ENCODE measurements around the gene RMI1. TPM values are rescaled to one million over a fixed set of nuclear protein-coding genes. Genes with fewer than 3 reads are reported as not detected.

The RMI1 gene
- total and polyA plus RNA-seq, 10 of the 15 experiments (the other 5 are each of a cell fraction or from before 2014, with no cell fraction given), result 3.6 to 34.1 (median 16.1) TPM

DNA sequence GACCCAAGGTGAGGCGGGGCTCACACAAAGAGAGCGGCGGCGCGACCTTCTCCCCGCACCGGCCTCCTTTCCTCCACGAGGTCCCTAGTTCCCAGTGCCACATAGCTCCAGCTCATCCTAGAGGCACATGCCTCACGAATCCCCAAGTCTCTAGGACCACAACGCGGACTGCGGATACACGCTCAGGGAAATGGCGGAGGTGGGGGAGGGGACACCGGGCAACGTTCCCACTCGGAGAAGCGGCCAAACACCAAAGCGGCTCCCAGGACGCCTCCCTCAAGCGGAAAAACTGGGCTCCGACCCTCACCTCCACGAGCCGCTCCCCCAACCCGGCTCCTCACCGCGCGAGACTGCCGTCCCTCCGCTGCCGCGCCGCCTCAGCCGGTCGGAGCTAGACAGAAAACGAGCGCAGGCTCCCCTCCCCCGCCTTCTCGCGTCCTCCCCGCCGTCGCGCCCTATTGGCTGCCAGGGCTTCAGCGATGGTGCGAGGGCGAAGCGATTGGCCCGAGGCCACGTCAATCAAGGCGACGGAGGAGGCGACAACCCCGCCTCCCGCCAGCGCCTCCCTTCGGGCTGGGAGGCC, 702 bp upstream of the RMI1 start, which contains the start of gene HNRNPK (continued):
- TF ChIP-seq KDM1A (IDR thresholded peaks at IDR 0.05; ENCODE audit: borderline replicate concordance) (no peak), DPF2 (IDR thresholded peaks at IDR 0.05) (peak; percentile 96), CHD1 (IDR thresholded peaks at IDR 0.05; ENCODE audit: low read depth, low read length) (peak; percentile 56; the same call in 1 of the 2 replicates), JUNB (IDR thresholded peaks at IDR 0.05) (no peak), ESRRA (IDR thresholded peaks at IDR 0.05; ENCODE audit: low read length) (no peak), GABPA (IDR thresholded peaks at IDR 0.05; ENCODE audit: low read depth) (no peak), SREBF1 (IDR thresholded peaks at IDR 0.05; ENCODE audit: low read length) (0 out of 2 replicates have a peak, but pooled peaks have one; percentile 31), RUNX3 (IDR thresholded peaks at IDR 0.05; ENCODE audit: low read length) (no peak; the same call in 1 of the 2 replicates), NRF1 (conservative IDR thresholded peaks at IDR 0.05; ENCODE audit: low read depth, low read length) (no peak), MEF2A (IDR thresholded peaks at IDR 0.05; ENCODE audit: insufficient read depth, low read depth, low read length) (no peak), MXI1 (IDR thresholded peaks at IDR 0.05; ENCODE audit: low read depth, low read length) (no peak), ZNF622 (IDR thresholded peaks at IDR 0.05) (no peak), KAT2A (conservative IDR thresholded peaks at IDR 0.05; ENCODE audit: control insufficient read depth, low read depth, low read length) (no peak), BHLHE40 (IDR thresholded peaks at IDR 0.05; ENCODE audit: borderline replicate concordance in 1 of 2, low read depth in 2 of 2, low read length in 1 of 2) (peak in 1 of 2 experiments; percentile 17; a peak in 2 of 4 replicates), RAD21 (IDR thresholded peaks at IDR 0.05; ENCODE audit: insufficient read depth, low read depth, low read length) (no peak), TBL1XR1 (IDR thresholded peaks at IDR 0.05; ENCODE audit: low read depth, low read length) (no peak), MYC (IDR thresholded peaks at IDR 0.05; ENCODE audit: insufficient read depth, insufficient read length, insufficient replicate concordance, low read length, severe bottlenecking) (peak; percentile 30), CHD2 (IDR thresholded peaks at IDR 0.05; ENCODE audit: borderline replicate concordance, low read depth, low read length) (peak; percentile 86), TCF7 (IDR thresholded peaks at IDR 0.05; ENCODE audit: borderline replicate concordance) (no peak), TCF12 (IDR thresholded peaks at IDR 0.05; ENCODE audit: low read depth, low read length) (0 out of 2 replicates have a peak, but pooled peaks have one; percentile 29), SIX5 (IDR thresholded peaks at IDR 0.05; ENCODE audit: low read depth, low read length, severe bottlenecking) (no peak), MEF2B (IDR thresholded peaks at IDR 0.05; ENCODE audit: partially characterized antibody, poor library complexity, severe bottlenecking) (no peak), WRNIP1 (IDR thresholded peaks at IDR 0.05; ENCODE audit: borderline replicate concordance, low read depth, low read length) (no peak)
- TF ChIP-seq, protein P1, sequence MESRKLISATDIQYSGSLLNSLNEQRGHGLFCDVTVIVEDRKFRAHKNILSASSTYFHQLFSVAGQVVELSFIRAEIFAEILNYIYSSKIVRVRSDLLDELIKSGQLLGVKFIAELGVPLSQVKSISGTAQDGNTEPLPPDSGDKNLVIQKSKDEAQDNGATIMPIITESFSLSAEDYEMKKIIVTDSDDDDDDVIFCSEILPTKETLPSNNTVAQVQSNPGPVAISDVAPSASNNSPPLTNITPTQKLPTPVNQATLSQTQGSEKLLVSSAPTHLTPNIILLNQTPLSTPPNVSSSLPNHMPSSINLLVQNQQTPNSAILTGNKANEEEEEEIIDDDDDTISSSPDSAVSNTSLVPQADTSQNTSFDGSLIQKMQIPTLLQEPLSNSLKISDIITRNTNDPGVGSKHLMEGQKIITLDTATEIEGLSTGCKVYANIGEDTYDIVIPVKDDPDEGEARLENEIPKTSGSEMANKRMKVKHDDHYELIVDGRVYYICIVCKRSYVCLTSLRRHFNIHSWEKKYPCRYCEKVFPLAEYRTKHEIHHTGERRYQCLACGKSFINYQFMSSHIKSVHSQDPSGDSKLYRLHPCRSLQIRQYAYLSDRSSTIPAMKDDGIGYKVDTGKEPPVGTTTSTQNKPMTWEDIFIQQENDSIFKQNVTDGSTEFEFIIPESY (IDR thresholded peaks at IDR 0.05), result no peak
- TF ChIP-seq, protein P2, sequence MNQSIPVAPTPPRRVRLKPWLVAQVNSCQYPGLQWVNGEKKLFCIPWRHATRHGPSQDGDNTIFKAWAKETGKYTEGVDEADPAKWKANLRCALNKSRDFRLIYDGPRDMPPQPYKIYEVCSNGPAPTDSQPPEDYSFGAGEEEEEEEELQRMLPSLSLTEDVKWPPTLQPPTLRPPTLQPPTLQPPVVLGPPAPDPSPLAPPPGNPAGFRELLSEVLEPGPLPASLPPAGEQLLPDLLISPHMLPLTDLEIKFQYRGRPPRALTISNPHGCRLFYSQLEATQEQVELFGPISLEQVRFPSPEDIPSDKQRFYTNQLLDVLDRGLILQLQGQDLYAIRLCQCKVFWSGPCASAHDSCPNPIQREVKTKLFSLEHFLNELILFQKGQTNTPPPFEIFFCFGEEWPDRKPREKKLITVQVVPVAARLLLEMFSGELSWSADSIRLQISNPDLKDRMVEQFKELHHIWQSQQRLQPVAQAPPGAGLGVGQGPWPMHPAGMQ (IDR thresholded peaks at IDR 0.05; ENCODE audit: borderline replicate concordance), result no peak
- TF ChIP-seq, protein P3, sequence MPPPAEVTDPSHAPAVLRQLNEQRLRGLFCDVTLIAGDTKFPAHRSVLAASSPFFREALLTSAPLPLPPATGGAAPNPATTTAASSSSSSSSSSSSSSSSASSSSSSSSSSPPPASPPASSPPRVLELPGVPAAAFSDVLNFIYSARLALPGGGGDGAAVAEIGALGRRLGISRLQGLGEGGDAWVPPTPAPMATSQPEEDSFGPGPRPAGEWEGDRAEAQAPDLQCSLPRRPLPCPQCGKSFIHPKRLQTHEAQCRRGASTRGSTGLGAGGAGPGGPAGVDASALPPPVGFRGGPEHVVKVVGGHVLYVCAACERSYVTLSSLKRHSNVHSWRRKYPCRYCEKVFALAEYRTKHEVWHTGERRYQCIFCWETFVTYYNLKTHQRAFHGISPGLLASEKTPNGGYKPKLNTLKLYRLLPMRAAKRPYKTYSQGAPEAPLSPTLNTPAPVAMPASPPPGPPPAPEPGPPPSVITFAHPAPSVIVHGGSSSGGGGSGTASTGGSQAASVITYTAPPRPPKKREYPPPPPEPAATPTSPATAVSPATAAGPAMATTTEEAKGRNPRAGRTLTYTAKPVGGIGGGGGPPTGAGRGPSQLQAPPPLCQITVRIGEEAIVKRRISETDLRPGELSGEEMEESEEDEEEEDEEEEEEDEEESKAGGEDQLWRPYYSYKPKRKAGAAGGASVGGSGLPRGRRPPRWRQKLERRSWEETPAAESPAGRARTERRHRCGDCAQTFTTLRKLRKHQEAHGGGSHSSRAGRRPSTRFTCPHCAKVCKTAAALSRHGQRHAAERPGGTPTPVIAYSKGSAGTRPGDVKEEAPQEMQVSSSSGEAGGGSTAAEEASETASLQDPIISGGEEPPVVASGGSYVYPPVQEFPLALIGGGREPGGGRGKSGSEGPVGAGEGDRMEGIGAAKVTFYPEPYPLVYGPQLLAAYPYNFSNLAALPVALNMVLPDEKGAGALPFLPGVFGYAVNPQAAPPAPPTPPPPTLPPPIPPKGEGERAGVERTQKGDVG (CRISPR knock-in tag; IDR thresholded peaks at IDR 0.05), result no peak
